ENCODE measurements around the gene CPXM2. TPM values are rescaled to one million over a fixed set of nuclear protein-coding genes. Genes with fewer than 3 reads are reported as not detected.

Gene CPXM2
- total RNA-seq, 1 donor from 2014 or later = 17.9 TPM

GRCh38 chr10:123800821-123801220, 90.8 kb downstream of the CPXM2 start:
- DNase-seq (ENCODE audit: low spot score) = no peak

GRCh38 chr10:123800289-123800688, 91.3 kb downstream of the CPXM2 start:
- no peak for DNase-seq (ENCODE audit: low spot score)

- DNase-seq (ENCODE audit: low spot score) = no peak
These were observed 92.8 kb downstream of the CPXM2 start for GRCh38 chr10:123798856-123799255.

- DNase-seq (ENCODE audit: low spot score) = no peak
These were observed 93.8 kb downstream of the CPXM2 start for GRCh38 chr10:123797813-123798212.

- DNase-seq (ENCODE audit: low spot score) = no peak
These were observed 94.9 kb downstream of the CPXM2 start for GRCh38 chr10:123796736-123797135.

- no peak for DNase-seq (ENCODE audit: low spot score)
These were observed 95.6 kb downstream of the CPXM2 start for GRCh38 chr10:123795846-123796590.

GRCh38 chr10:123795196-123795780, 96.3 kb downstream of the CPXM2 start:
- DNase-seq (ENCODE audit: low spot score) = no peak

GRCh38 chr10:123792248-123792978, 99.2 kb downstream of the CPXM2 start:
- DNase-seq (ENCODE audit: low spot score) = no peak

- no peak for DNase-seq (ENCODE audit: low spot score)
These were observed 101.3 kb downstream of the CPXM2 start for GRCh38 chr10:123790132-123790885.

GRCh38 chr10:123788981-123789380, 102.6 kb downstream of the CPXM2 start:
- no peak for DNase-seq (ENCODE audit: low spot score)

- DNase-seq (ENCODE audit: low spot score) = no peak
These were observed 104.0 kb downstream of the CPXM2 start for GRCh38 chr10:123787566-123787965.

GRCh38 chr10:123786896-123787295, 104.7 kb downstream of the CPXM2 start:
- no peak for DNase-seq (ENCODE audit: low spot score)

GRCh38 chr10:123786306-123786705, 105.3 kb downstream of the CPXM2 start:
- no peak for DNase-seq (ENCODE audit: low spot score)

GRCh38 chr10:123784646-123785045, 107.0 kb downstream of the CPXM2 start:
- DNase-seq (ENCODE audit: low spot score) = no peak

- no peak for DNase-seq (ENCODE audit: low spot score)
These were observed 107.4 kb downstream of the CPXM2 start for GRCh38 chr10:123784216-123784615.

GRCh38 chr10:123783296-123783695, 108.3 kb downstream of the CPXM2 start:
- no peak for DNase-seq (ENCODE audit: low spot score)

- DNase-seq (ENCODE audit: low spot score) = no peak
These were observed 109.1 kb downstream of the CPXM2 start for GRCh38 chr10:123782549-123782948.

- no peak for DNase-seq (ENCODE audit: low spot score)
These were observed 109.6 kb downstream of the CPXM2 start for GRCh38 chr10:123781956-123782500.

- no peak for DNase-seq (ENCODE audit: low spot score)
These were observed 110.2 kb downstream of the CPXM2 start for GRCh38 chr10:123781324-123781900.

GRCh38 chr10:123778719-123779517, 112.7 kb downstream of the CPXM2 start:
- no peak for DNase-seq (ENCODE audit: low spot score)

Data from mesenteric fat pad (tissue), 1 donor.